Effector CD8-positive, alpha-beta T cell (primary cell): ENCODE results near the gene PINK1.

Source experiments
- DNase-seq: peaks from one replicate; lab custom pipeline; 2025; lab: John Stamatoyannopoulos, UW

PINK1 gene

GRCh38 chr1:20681999-20682398 lies 48.7 kb downstream of the PINK1 start:
- DNase-seq = no peak

- no peak for DNase-seq
Measured at GRCh38 chr1:20682571-20683236, 49.4 kb downstream of the PINK1 start.

GRCh38 chr1:20683614-20684013 lies 50.4 kb downstream of the PINK1 start:
- DNase-seq = no peak

- no peak for DNase-seq
Measured at GRCh38 chr1:20684050-20684620, 50.9 kb downstream of the PINK1 start.

- DNase-seq = no peak
Measured at GRCh38 chr1:20684651-20685050, 51.4 kb downstream of the PINK1 start.

- DNase-seq = no peak
Measured at GRCh38 chr1:20685099-20685662, 51.9 kb downstream of the PINK1 start.

- DNase-seq = no peak
Measured at GRCh38 chr1:20685741-20686140, 52.5 kb downstream of the PINK1 start.

- DNase-seq = no peak
Measured at GRCh38 chr1:20686883-20687725, 53.8 kb downstream of the PINK1 start.

GRCh38 chr1:20689645-20690056 lies 56.4 kb downstream of the PINK1 start:
- DNase-seq = no peak

GRCh38 chr1:20691872-20692271 lies 58.6 kb downstream of the PINK1 start:
- no peak for DNase-seq

- no peak for DNase-seq
Measured at GRCh38 chr1:20693623-20694022, 60.4 kb downstream of the PINK1 start.

- no peak for DNase-seq
Measured at GRCh38 chr1:20695515-20695914, 62.3 kb downstream of the PINK1 start.

GRCh38 chr1:20696397-20697333 lies 63.4 kb downstream of the PINK1 start:
- peak; percentile 56 for DNase-seq

- no peak for DNase-seq
Measured at GRCh38 chr1:20697563-20697962, 64.3 kb downstream of the PINK1 start.

- no peak for DNase-seq
Measured at GRCh38 chr1:20698195-20698910, 65.1 kb downstream of the PINK1 start.

GRCh38 chr1:20699558-20699957 lies 66.3 kb downstream of the PINK1 start:
- DNase-seq = no peak

GRCh38 chr1:20700636-20701215 lies 67.5 kb downstream of the PINK1 start:
- no peak for DNase-seq
